Activated naive CD4-positive, alpha-beta T cell treated with anti-CD3 and anti-CD28 coated beads, Interleukin-2, amount 50 U/mL, for 24 hours (primary cell): Measurements from ENCODE around the gene CYP2E1.
"Not testable (repeated sequence)": the region's sequence is repeated elsewhere in the genome, so short reads cannot be mapped to it uniquely, and the experiment has no call there.

Experiments
- H3K27ac Mint-ChIP-seq: one replicate; pipeline ENCODE4 v1.8.0; 2021; ENCODE audit warnings: mild to moderate bottlenecking, mixed read lengths
- H3K27me3 Mint-ChIP-seq: one replicate; pipeline ENCODE4 v1.8.0; 2021; ENCODE audit warnings: mixed read lengths
- H3K36me3 Mint-ChIP-seq: one replicate; pipeline ENCODE4 v1.8.0; 2021; ENCODE audit warnings: mixed read lengths
- H3K4me1 Mint-ChIP-seq: one replicate; pipeline ENCODE4 v1.8.0; 2021; ENCODE audit warnings: mixed read lengths
- H3K4me3 Mint-ChIP-seq: one replicate; pipeline ENCODE4 v1.8.0; 2021; ENCODE audit warnings: mild to moderate bottlenecking, mixed read lengths
- H3K9me3 Mint-ChIP-seq: one replicate; pipeline ENCODE4 v1.8.0; 2021; ENCODE audit warnings: mixed read lengths

The CYP2E1 gene

DNA sequence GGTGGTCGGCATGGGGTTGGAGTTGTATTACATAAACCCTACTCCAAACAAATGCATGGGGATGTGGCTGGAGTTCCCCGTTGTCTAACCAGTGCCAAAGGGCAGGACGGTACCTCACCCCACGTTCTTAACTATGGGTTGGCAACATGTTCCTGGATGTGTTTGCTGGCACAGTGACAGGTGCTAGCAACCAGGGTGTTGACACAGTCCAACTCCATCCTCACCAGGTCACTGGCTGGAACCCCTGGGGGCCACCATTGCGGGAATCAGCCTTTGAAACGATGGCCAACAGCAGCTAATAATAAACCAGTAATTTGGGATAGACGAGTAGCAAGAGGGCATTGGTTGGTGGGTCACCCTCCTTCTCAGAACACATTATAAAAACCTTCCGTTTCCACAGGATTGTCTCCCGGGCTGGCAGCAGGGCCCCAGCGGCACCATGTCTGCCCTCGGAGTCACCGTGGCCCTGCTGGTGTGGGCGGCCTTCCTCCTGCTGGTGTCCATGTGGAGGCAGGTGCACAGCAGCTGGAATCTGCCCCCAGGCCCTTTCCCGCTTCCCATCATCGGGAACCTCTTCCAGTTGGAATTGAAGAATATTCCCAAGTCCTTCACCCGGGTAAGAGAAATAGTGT lies at the start of gene CYP2E1:
Gene CYP2E1 (plus strand): TSS at position 407 of the 632 bp plus-strand sequence. CDS start 33 bp downstream, at position 440.
- Mint-ChIP-seq H3K9me3 (no peaks in the 10 kb centered on the region), H3K27ac (no peak within 1 kb of the TSS), H3K27me3 (peaks cover 29% of the 10 kb centered on the region), H3K4me1 (peaks cover 20% of the 10 kb centered on the region), H3K36me3 (no peaks in the 10 kb centered on the region), H3K4me3 (no peak within 1 kb of the TSS)

DNA sequence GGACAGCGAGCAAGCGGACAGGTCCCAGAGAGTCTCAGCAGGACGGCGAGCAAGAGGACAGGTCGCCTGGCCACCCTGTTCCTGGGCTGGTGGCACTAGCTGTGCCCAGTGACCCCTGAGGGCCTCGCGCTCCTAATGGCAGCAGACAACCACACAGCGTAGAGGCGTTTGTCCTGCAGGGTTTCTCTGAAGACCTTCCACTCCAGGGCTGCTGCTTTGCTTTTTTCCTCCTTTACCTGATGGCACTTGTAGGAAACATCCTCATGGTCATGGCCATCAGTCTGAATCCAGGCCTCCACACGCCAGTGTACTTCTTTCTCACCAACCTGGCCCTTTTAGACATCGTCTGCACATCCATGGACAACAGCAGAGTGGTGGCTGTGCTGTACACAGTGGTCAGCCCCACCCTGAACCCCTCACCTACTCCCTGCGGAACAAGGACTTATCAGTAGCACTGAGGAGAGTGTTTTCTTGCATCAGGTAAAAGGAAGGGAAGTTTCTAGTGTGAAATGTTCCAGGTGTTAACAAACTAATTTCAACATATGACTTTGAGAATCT lies 46.0 kb upstream of the CYP2E1 start:
- Mint-ChIP-seq H3K9me3 (peaks cover 14% of the 10 kb centered on the region), H3K36me3 (peaks cover 5% of the 10 kb centered on the region), H3K4me1 (no peaks in the 10 kb centered on the region), H3K27ac (no peak overlapping the region), H3K4me3 (no peak overlapping the region), H3K27me3 (peaks cover 2% of the 10 kb centered on the region)

GRCh38 chr10:133481657-133482056 lies 45.5 kb upstream of the CYP2E1 start:
- H3K9me3 Mint-ChIP-seq, result peaks cover 14% of the 10 kb centered on the region
- no peak overlapping the region for H3K4me3 Mint-ChIP-seq
- H3K36me3 Mint-ChIP-seq, result peaks cover 6% of the 10 kb centered on the region
- peaks cover 3% of the 10 kb centered on the region for H3K27me3 Mint-ChIP-seq
- H3K4me1 Mint-ChIP-seq, result no peaks in the 10 kb centered on the region
- H3K27ac Mint-ChIP-seq, result no peak overlapping the region

- H3K27ac Mint-ChIP-seq, result no peak overlapping the region
- H3K9me3 Mint-ChIP-seq, result peaks cover 14% of the 10 kb centered on the region
- H3K27me3 Mint-ChIP-seq, result peaks cover 4% of the 10 kb centered on the region
- H3K4me3 Mint-ChIP-seq, result no peak overlapping the region
- H3K36me3 Mint-ChIP-seq, result peaks cover 11% of the 10 kb centered on the region
- no peaks in the 10 kb centered on the region for H3K4me1 Mint-ChIP-seq
Measured at GRCh38 chr10:133484818-133485217, 42.3 kb upstream of the CYP2E1 start.

GRCh38 chr10:133487085-133487484 lies 40.1 kb upstream of the CYP2E1 start:
- peaks cover 13% of the 10 kb centered on the region for H3K36me3 Mint-ChIP-seq
- no peak overlapping the region for H3K4me3 Mint-ChIP-seq
- H3K27ac Mint-ChIP-seq, result no peak overlapping the region
- H3K9me3 Mint-ChIP-seq, result peaks cover 14% of the 10 kb centered on the region
- H3K4me1 Mint-ChIP-seq, result no peaks in the 10 kb centered on the region
- peaks cover 4% of the 10 kb centered on the region for H3K27me3 Mint-ChIP-seq

DNA sequence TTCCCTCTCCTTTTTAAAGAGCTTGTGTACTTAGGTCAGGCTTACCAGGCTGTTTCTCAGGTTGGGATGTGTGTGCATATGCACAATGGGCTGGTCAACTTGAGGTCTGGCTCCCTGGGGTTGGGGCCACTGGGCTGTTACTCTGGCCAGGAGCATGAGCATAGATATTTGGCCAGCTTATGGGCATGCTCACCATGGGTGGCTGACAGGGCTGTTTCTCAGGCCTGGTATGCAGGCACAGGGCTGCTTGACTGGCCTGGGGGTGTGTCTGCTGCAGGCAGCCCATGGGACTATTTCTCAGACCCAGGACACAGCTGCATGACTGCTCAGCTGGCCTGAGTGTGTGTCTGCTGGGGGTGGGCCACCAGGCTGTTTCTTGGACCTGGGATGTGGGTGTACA lies 38.8 kb upstream of the CYP2E1 start:
- H3K27me3 Mint-ChIP-seq, result peaks cover 4% of the 10 kb centered on the region
- no peak overlapping the region for H3K4me3 Mint-ChIP-seq
- peaks cover 13% of the 10 kb centered on the region for H3K36me3 Mint-ChIP-seq
- peaks cover 9% of the 10 kb centered on the region for H3K9me3 Mint-ChIP-seq
- no peak overlapping the region for H3K27ac Mint-ChIP-seq
- H3K4me1 Mint-ChIP-seq, result no peaks in the 10 kb centered on the region

DNA sequence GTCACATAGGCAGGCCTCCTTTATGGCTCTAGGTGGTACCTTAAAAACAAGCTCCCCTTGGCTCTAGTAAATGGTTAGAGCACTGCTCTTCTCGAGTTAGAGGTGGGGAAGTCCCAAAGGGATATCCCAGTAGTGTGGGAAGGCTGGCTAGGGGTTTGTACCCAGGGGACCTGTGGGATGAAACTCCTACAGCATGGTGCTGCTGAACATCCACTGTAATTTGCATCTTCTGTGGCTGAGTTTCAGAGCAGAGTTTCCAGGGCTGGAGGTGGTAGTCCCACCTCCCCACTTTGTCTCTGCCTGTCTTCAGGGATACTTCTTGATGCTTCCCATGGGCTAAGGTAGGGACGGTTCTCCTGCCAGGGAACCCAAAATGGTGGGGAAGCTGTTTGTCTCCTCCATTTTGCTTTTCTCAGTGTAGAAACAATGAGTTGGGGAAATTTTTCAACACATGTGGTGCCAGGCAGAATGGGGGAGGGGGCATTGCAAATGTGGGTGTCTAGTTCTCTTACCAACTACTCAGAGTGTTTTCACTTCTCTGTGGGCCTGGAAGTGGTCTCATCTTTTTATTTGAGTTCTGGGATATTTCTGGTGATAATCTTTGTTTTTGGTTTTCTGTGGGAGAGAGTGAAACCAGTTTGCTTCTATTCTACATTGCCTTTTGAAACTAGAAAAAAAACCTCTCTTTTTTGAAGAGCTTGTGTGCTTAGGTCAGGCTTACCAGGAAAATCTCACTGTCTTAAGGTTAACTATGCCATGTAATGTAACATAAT lies 37.2 kb upstream of the CYP2E1 start:
- no peak overlapping the region for H3K4me3 Mint-ChIP-seq
- no peaks in the 10 kb centered on the region for H3K4me1 Mint-ChIP-seq
- H3K36me3 Mint-ChIP-seq, result peaks cover 11% of the 10 kb centered on the region
- H3K9me3 Mint-ChIP-seq, result peaks cover 9% of the 10 kb centered on the region
- H3K27me3 Mint-ChIP-seq, result peaks cover 2% of the 10 kb centered on the region
- no peak overlapping the region for H3K27ac Mint-ChIP-seq

DNA sequence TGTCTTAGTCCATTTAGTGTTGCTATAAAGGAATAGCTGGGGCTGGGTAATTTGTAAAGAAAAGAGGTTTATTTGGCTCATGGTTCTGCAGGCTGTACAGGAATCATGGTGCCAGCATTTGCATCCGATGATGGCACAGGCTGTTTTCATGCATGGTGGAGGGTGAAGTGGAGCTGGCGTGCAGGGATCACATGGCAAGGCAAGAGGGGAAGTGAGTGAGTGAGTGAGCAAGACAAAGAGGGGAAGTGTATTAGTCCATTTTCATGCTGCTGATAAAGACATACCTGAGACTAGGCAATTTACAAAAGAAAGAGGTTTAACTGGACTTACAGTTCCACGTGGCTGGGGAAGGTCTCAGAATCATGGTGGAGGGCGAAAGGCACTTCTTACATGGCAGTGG lies 33.6 kb upstream of the CYP2E1 start:
- not testable (repeated sequence) for H3K36me3 Mint-ChIP-seq, H3K4me1 Mint-ChIP-seq, H3K4me3 Mint-ChIP-seq, H3K27me3 Mint-ChIP-seq, H3K27ac Mint-ChIP-seq, H3K9me3 Mint-ChIP-seq

- not testable (repeated sequence) for H3K27ac Mint-ChIP-seq, H3K4me3 Mint-ChIP-seq, H3K9me3 Mint-ChIP-seq, H3K4me1 Mint-ChIP-seq, H3K36me3 Mint-ChIP-seq, H3K27me3 Mint-ChIP-seq
Measured at GRCh38 chr10:133497363-133497762, 29.8 kb upstream of the CYP2E1 start.

DNA sequence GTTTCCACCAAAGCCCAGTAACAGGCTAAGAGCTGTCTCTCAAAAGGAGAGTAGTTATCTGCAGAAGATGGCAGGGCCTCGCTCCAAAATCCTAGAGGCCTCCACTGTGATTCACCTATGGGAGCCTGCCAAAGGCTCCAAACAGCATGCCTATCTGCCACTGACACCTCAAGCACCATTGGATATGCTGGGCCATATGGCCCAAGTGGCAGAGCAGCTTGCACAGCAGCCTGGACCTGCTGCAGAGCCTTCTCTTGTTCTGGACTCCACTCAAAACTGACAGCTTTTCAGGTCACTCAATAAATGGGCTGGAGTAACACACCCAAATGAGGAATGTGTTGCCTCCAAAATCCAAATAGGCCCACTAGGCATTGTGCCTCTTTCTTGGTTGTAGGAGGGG lies 28.0 kb upstream of the CYP2E1 start:
- not testable (repeated sequence) for H3K4me1 Mint-ChIP-seq, H3K27ac Mint-ChIP-seq, H3K4me3 Mint-ChIP-seq, H3K36me3 Mint-ChIP-seq, H3K9me3 Mint-ChIP-seq, H3K27me3 Mint-ChIP-seq

DNA sequence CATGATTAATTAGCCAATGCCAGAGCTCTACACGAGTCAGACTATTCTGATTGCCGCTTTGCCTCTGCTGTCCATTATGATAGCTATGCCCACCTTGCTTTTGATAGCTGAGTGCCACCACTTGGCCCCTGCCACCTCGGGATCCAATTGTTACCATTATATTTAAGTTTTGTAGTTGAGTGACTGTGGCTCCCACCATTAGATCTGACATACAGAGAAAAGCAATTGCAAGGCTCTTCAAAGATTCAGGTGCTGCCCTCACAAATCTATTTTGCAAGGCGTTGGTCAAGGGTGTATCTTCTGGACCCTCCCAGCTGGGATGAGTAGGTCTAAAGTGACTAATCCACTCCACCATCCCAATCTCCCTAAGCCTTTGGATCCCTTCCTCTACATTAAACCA lies 26.3 kb upstream of the CYP2E1 start:
- not testable (repeated sequence) for H3K27me3 Mint-ChIP-seq, H3K36me3 Mint-ChIP-seq, H3K4me3 Mint-ChIP-seq, H3K27ac Mint-ChIP-seq, H3K4me1 Mint-ChIP-seq, H3K9me3 Mint-ChIP-seq

- Mint-ChIP-seq H3K27ac (no peak overlapping the region), H3K36me3 (peaks cover 11% of the 10 kb centered on the region), H3K27me3 (peaks cover 23% of the 10 kb centered on the region), H3K4me3 (no peak overlapping the region), H3K9me3 (peaks cover 11% of the 10 kb centered on the region), H3K4me1 (no peaks in the 10 kb centered on the region)
Measured at GRCh38 chr10:133509700-133510099, 17.5 kb upstream of the CYP2E1 start.

DNA sequence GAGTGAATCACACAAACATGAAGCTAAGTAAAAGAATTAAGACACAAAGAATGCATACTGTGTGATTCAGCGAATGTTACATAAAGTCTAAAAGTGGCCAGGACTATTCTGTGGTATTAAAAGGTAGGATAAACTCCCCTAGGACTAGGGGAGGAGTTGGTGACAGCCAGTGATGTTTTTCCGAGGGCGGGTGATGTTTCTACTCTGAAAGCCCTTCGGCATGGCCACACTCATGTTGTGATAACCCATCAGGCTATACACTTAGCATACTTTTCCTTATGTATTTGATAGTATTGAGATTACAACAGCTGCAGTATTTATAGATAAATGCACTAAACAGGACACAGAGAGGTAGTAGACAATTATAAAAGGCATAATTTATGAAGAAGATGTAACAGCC lies 15.8 kb upstream of the CYP2E1 start:
- H3K9me3 Mint-ChIP-seq, result peaks cover 11% of the 10 kb centered on the region
- no peak overlapping the region for H3K4me3 Mint-ChIP-seq
- H3K4me1 Mint-ChIP-seq, result no peaks in the 10 kb centered on the region
- peaks cover 23% of the 10 kb centered on the region for H3K27me3 Mint-ChIP-seq
- H3K27ac Mint-ChIP-seq, result no peak overlapping the region
- H3K36me3 Mint-ChIP-seq, result peaks cover 11% of the 10 kb centered on the region

DNA sequence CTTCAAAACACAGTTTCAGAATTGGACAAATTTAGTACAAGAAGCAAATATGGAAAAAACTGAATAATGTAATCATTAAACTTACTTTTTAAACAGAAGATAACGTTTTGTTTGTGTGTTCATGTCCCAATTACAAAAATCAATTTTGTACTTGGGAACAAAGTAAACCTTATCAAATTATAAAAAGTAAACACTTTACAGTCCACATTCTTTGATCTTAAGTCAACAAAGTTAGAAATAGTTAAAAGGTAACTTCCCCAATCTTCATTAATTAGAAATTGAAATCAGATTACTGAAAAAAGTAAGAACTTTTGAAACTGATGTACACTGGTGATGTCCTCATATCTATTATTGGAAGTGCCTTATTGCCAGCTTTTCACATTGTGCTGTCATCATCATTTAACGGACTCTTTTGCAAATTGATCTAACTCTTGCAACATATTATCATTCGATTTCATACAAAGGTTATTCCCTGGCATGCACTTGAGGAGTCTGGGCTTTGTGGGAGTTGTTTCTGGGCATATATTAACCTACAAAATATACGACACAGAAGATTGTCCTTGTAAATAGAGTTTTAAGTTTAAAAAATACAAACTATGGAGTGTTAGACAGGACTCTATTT lies 15.1 kb upstream of the CYP2E1 start:
- peaks cover 11% of the 10 kb centered on the region for H3K36me3 Mint-ChIP-seq
- no peak overlapping the region for H3K4me3 Mint-ChIP-seq
- H3K27me3 Mint-ChIP-seq, result peaks cover 23% of the 10 kb centered on the region
- no peaks in the 10 kb centered on the region for H3K4me1 Mint-ChIP-seq
- H3K27ac Mint-ChIP-seq, result no peak overlapping the region
- peaks cover 11% of the 10 kb centered on the region for H3K9me3 Mint-ChIP-seq

- H3K36me3 Mint-ChIP-seq, result peaks cover 2% of the 10 kb centered on the region
- H3K4me3 Mint-ChIP-seq, result no peak overlapping the region
- no peak overlapping the region for H3K27ac Mint-ChIP-seq
- peaks cover 9% of the 10 kb centered on the region for H3K4me1 Mint-ChIP-seq
- no peaks in the 10 kb centered on the region for H3K9me3 Mint-ChIP-seq
- peaks cover 8% of the 10 kb centered on the region for H3K27me3 Mint-ChIP-seq
Measured at GRCh38 chr10:133515471-133515870, 11.7 kb upstream of the CYP2E1 start.

GRCh38 chr10:133516057-133516456 lies 11.1 kb upstream of the CYP2E1 start:
- Mint-ChIP-seq H3K9me3 (no peaks in the 10 kb centered on the region), H3K27me3 (peaks cover 6% of the 10 kb centered on the region)

More at GRCh38 chr10:133516057-133516456, 11.1 kb upstream of the CYP2E1 start:
- no peak overlapping the region for H3K4me3 Mint-ChIP-seq
- H3K27ac Mint-ChIP-seq, result no peak overlapping the region
- no peaks in the 10 kb centered on the region for H3K36me3 Mint-ChIP-seq
- H3K4me1 Mint-ChIP-seq, result peaks cover 13% of the 10 kb centered on the region
